BLaER1 treated with 17β-estradiol and CSF1 and Interleukin-3, amounts not matched to agents 10 nM and 100 nM (cell line): ENCODE results near the gene EGR1.
A peak's percentile ranks its signal among the peaks of the same experiment; 100 is the strongest.

ENCODE experiments used
- H3K27ac ChIP-seq, 11 experiments: shearing (Covaris generic); formaldehyde crosslinking; 2 replicates each; pipeline ENCODE4 v1.8.1; 2022
- H3K27me3 ChIP-seq, 11 experiments: shearing (Covaris generic); formaldehyde crosslinking; 2 replicates each; pipeline ENCODE4 v1.8.1; 2022
- H3K36me3 ChIP-seq, 11 experiments: shearing (Covaris generic); formaldehyde crosslinking; 2 replicates each; pipeline ENCODE4 v1.8.1; 2022
- H3K4me1 ChIP-seq, 10 experiments: shearing (Covaris generic); formaldehyde crosslinking; 2 replicates each; pipeline ENCODE4 v1.8.1; 2022
- H3K4me2 ChIP-seq, 11 experiments: shearing (Covaris generic); formaldehyde crosslinking; 2 replicates each; pipeline ENCODE4 v1.8.1; 2022
- H3K4me3 ChIP-seq, 10 experiments: shearing (Covaris generic); formaldehyde crosslinking; 2 replicates each; pipeline ENCODE4 v1.8.1; 2022
- H3K9ac ChIP-seq, 11 experiments: shearing (Covaris generic); formaldehyde crosslinking; 2 replicates each; pipeline ENCODE4 v1.8.1; 2022
- H3K9me3 ChIP-seq, 11 experiments: shearing (Covaris generic); formaldehyde crosslinking; replicated peaks in 1 of 11; 2 replicates each; pipeline ENCODE4 v1.8.1; 2022
- H4K20me1 ChIP-seq, 11 experiments: shearing (Covaris generic); formaldehyde crosslinking; 2 replicates each; pipeline ENCODE4 v1.8.1; 2022
- Cebpa-rat ChIP-seq, 11 experiments: shearing (Covaris generic); IDR thresholded peaks; 2 replicates each; pipeline ENCODE4 v1.8.1; 2022

Gene EGR1

GRCh38 chr5:138466125-138466899 lies 1.0 kb downstream of the EGR1 start:
- Histone ChIP-seq H3K4me2 (peak overlapping the region; percentile 82 to 98 (median 97)), H3K27ac (peak overlapping the region in 10 of 11 experiments; percentile 88 to 95 (median 93); a peak in 17 of 22 replicates), H3K27me3 (peaks cover 0 to 16% (median 0%) of the 10 kb centered on the region in 11 experiments; a peak in 5 of 22 replicates), H3K9ac (peak overlapping the region; percentile 85 to 97 (median 90)), H3K36me3 (peaks cover 13 to 37% (median 31%) of the 10 kb centered on the region in 11 experiments), H3K9me3 (peaks cover 0 to 8% (median 0%) of the 10 kb centered on the region in 11 experiments; a peak in 1 of 22 replicates), H4K20me1 (peaks cover 36 to 61% (median 55%) of the 10 kb centered on the region in 11 experiments), H3K4me3 (peak overlapping the region; percentile 72 to 96 (median 84)), H3K4me1 (peaks cover 42 to 52% (median 47%) of the 10 kb centered on the region in 10 experiments)
- no peak for TF ChIP-seq Cebpa-rat (IDR thresholded peaks at IDR 0.05)

GRCh38 chr5:138466900-138467710 lies 1.8 kb downstream of the EGR1 start:
- Histone ChIP-seq H3K27me3 (peaks cover 0 to 16% (median 0%) of the 10 kb centered on the region in 11 experiments; a peak in 5 of 22 replicates), H3K9me3 (peaks cover 0 to 8% (median 0%) of the 10 kb centered on the region in 11 experiments; a peak in 1 of 22 replicates), H3K4me3 (peak overlapping the region; percentile 72 to 96 (median 84)), H3K9ac (peak overlapping the region; percentile 85 to 97 (median 90); a peak in 21 of 22 replicates), H4K20me1 (peaks cover 36 to 62% (median 55%) of the 10 kb centered on the region in 11 experiments), H3K27ac (peak overlapping the region in 2 of 11 experiments; percentile 93 to 95; a peak in 4 of 22 replicates), H3K36me3 (peaks cover 13 to 37% (median 31%) of the 10 kb centered on the region in 11 experiments), H3K4me1 (peaks cover 36 to 47% (median 43%) of the 10 kb centered on the region in 10 experiments), H3K4me2 (peak overlapping the region; percentile 82 to 98 (median 97))
- no peak for TF ChIP-seq Cebpa-rat (IDR thresholded peaks at IDR 0.05)

GRCh38 chr5:138467711-138468132 lies 2.4 kb downstream of the EGR1 start:
- TF ChIP-seq Cebpa-rat (IDR thresholded peaks at IDR 0.05), result no peak
- H3K4me3 ChIP-seq, result peak overlapping the region; percentile 72 to 96 (median 84); a peak in 19 of 20 replicates
- peaks cover 0 to 16% (median 0%) of the 10 kb centered on the region in 11 experiments; a peak in 5 of 22 replicates for H3K27me3 ChIP-seq
- peaks cover 35 to 47% (median 42%) of the 10 kb centered on the region in 10 experiments for H3K4me1 ChIP-seq
- peak overlapping the region in 1 of 11 experiments; percentile 95; a peak in 2 of 22 replicates for H3K27ac ChIP-seq
- peaks cover 0 to 8% (median 0%) of the 10 kb centered on the region in 11 experiments; a peak in 1 of 22 replicates for H3K9me3 ChIP-seq
- peaks cover 13 to 37% (median 31%) of the 10 kb centered on the region in 11 experiments for H3K36me3 ChIP-seq
- peaks cover 36 to 62% (median 55%) of the 10 kb centered on the region in 11 experiments for H4K20me1 ChIP-seq
- peak overlapping the region in 10 of 11 experiments; percentile 85 to 97 (median 90); a peak in 14 of 22 replicates for H3K9ac ChIP-seq
- H3K4me2 ChIP-seq, result peak overlapping the region; percentile 82 to 98 (median 97)

GRCh38 chr5:138468133-138468965 lies 3.1 kb downstream of the EGR1 start:
- peaks cover 0 to 8% (median 0%) of the 10 kb centered on the region in 11 experiments; a peak in 1 of 22 replicates for H3K9me3 ChIP-seq
- no peak for TF ChIP-seq Cebpa-rat (IDR thresholded peaks at IDR 0.05)
- H3K36me3 ChIP-seq, result peaks cover 13 to 37% (median 31%) of the 10 kb centered on the region in 11 experiments
- H3K9ac ChIP-seq, result peak overlapping the region in 8 of 11 experiments; percentile 85 to 93 (median 90); a peak in 12 of 22 replicates
- H3K27ac ChIP-seq, result no peak overlapping the region
- H3K4me2 ChIP-seq, result peak overlapping the region; percentile 82 to 98 (median 97)
- peak overlapping the region; percentile 72 to 96 (median 84); a peak in 18 of 20 replicates for H3K4me3 ChIP-seq
- peaks cover 29 to 42% (median 36%) of the 10 kb centered on the region in 10 experiments for H3K4me1 ChIP-seq
- peaks cover 0 to 16% (median 0%) of the 10 kb centered on the region in 11 experiments; a peak in 5 of 22 replicates for H3K27me3 ChIP-seq
- peaks cover 36 to 62% (median 55%) of the 10 kb centered on the region in 11 experiments for H4K20me1 ChIP-seq

- no peak for TF ChIP-seq Cebpa-rat (IDR thresholded peaks at IDR 0.05)
- Histone ChIP-seq H3K27ac (no peak overlapping the region), H3K4me1 (peaks cover 24 to 38% (median 32%) of the 10 kb centered on the region in 10 experiments)
Observed at GRCh38 chr5:138468966-138469539, 3.8 kb downstream of the EGR1 start.

GRCh38 chr5:138469540-138470321 lies 4.5 kb downstream of the EGR1 start:
- Histone ChIP-seq H3K4me3 (no peak overlapping the region), H3K27ac (no peak overlapping the region), H3K36me3 (peaks cover 13 to 37% (median 31%) of the 10 kb centered on the region in 11 experiments), H3K4me2 (peak overlapping the region in 9 of 11 experiments; percentile 34 to 98 (median 97); a peak in 10 of 22 replicates), H3K4me1 (peaks cover 24 to 38% (median 32%) of the 10 kb centered on the region in 10 experiments), H4K20me1 (peaks cover 36 to 62% (median 55%) of the 10 kb centered on the region in 11 experiments), H3K9me3 (peaks cover 0 to 8% (median 0%) of the 10 kb centered on the region in 11 experiments; a peak in 1 of 22 replicates), H3K27me3 (peaks cover 0 to 16% (median 0%) of the 10 kb centered on the region in 11 experiments; a peak in 5 of 22 replicates), H3K9ac (no peak overlapping the region)
- no peak for TF ChIP-seq Cebpa-rat (IDR thresholded peaks at IDR 0.05)

More at GRCh38 chr5:138468966-138469539, 3.8 kb downstream of the EGR1 start:
- H3K36me3 ChIP-seq, result peaks cover 13 to 37% (median 31%) of the 10 kb centered on the region in 11 experiments
- H3K4me2 ChIP-seq, result peak overlapping the region; percentile 82 to 98 (median 97); a peak in 21 of 22 replicates
- H3K27me3 ChIP-seq, result peaks cover 0 to 16% (median 0%) of the 10 kb centered on the region in 11 experiments; a peak in 5 of 22 replicates
- H3K4me3 ChIP-seq, result peak overlapping the region in 5 of 10 experiments; percentile 81 to 96 (median 90); a peak in 8 of 20 replicates
- H3K9me3 ChIP-seq, result peaks cover 0 to 8% (median 0%) of the 10 kb centered on the region in 11 experiments; a peak in 1 of 22 replicates
- peaks cover 36 to 62% (median 55%) of the 10 kb centered on the region in 11 experiments for H4K20me1 ChIP-seq
- peak overlapping the region in 3 of 11 experiments; percentile 85 to 93 (median 90); a peak in 2 of 22 replicates for H3K9ac ChIP-seq
